ENCODE measurements around the gene ASTN1. TPM values are rescaled to one million over a fixed set of nuclear protein-coding genes. Genes with fewer than 3 reads are reported as not detected.

Gene ASTN1
- total and polyA plus RNA-seq, 2 of the 4 experiments (the other 2 are of a cell fraction) = under 0.01 to 0.07 TPM

DNA sequence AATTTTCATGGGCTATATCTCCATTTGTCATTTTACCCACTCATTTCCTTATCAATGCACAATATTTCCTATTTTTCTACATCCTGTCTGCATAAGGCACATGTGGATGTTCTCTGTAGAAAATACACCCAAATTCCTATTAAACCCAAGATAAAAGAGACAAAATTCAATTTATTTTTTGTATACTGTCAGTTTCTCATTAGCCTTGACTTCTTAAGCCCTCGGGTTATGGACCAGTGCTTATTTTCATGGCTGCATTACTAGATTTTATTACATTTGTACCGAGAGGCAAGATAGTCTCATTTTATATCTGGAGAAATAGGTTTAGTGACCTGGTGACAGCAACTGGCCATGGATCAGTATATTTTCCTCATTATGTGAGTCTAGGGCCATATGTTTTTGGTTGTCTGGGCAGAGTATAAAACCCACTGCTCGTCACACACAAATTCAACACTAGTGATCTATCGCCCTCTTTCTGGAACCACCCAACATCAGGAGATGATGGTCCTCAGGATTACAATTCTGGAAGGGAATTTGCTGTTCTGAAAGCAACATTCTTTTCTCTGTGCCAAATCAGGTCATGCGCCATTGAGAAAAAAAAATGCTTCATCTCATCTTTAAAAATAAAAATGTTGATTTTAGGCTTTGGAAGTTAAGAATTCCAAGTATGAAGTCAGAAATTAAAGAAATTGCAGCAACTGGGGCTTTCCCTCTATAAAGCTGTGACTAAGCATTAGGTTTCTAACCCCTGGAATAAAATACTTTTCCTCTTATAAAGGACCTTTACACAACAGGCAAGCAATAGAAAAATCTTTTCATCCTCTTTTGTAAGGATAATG lies 81.4 kb downstream of the ASTN1 start:
- no peak overlapping the region for H2AK9ac ChIP-seq (replicated peaks; ENCODE audit: low read depth, low read length, poor library complexity)
- H3K4me2 ChIP-seq (ENCODE audit: low read depth, low read length) = no peak overlapping the region
- no peaks in the 10 kb centered on the region for H3K36me3 ChIP-seq (ENCODE audit: control insufficient read depth, insufficient read depth, low read length)
- H3K56ac ChIP-seq (ENCODE audit: extremely low read depth, insufficient read depth, low read length) = no peak overlapping the region
- no peaks in the 10 kb centered on the region for H3K9me3 ChIP-seq (ENCODE audit: control insufficient read depth, insufficient read depth, low read length)
- TF ChIP-seq RAD21 (IDR thresholded peaks at IDR 0.05; ENCODE audit: low read length) (no peak), CHD1 (IDR thresholded peaks at IDR 0.05; ENCODE audit: low read depth, low read length) (no peak), NFE2L2 (IDR thresholded peaks at IDR 0.05; ENCODE audit: low read depth, low read length) (no peak), RCOR1 (IDR thresholded peaks at IDR 0.05; ENCODE audit: insufficient replicate concordance, low read length) (no peak), POLR2A (IDR thresholded peaks at IDR 0.05; ENCODE audit: low read depth, low read length) (no peak), CEBPB (IDR thresholded peaks at IDR 0.05; ENCODE audit: low read depth, low read length) (no peak), SMC3 (IDR thresholded peaks at IDR 0.05; ENCODE audit: low read depth, low read length) (no peak), MAZ (IDR thresholded peaks at IDR 0.05; ENCODE audit: borderline replicate concordance, low read depth, low read length) (no peak), RFX5 (IDR thresholded peaks at IDR 0.05; ENCODE audit: low read depth, low read length) (no peak), MAFK (IDR thresholded peaks at IDR 0.05; ENCODE audit: low read depth, low read length) (no peak)
- TF ChIP-seq, protein P1, sequence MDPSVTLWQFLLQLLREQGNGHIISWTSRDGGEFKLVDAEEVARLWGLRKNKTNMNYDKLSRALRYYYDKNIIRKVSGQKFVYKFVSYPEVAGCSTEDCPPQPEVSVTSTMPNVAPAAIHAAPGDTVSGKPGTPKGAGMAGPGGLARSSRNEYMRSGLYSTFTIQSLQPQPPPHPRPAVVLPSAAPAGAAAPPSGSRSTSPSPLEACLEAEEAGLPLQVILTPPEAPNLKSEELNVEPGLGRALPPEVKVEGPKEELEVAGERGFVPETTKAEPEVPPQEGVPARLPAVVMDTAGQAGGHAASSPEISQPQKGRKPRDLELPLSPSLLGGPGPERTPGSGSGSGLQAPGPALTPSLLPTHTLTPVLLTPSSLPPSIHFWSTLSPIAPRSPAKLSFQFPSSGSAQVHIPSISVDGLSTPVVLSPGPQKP (IDR thresholded peaks at IDR 0.05; ENCODE audit: borderline replicate concordance, low read depth, low read length) = no peak
- TF ChIP-seq, protein P2, sequence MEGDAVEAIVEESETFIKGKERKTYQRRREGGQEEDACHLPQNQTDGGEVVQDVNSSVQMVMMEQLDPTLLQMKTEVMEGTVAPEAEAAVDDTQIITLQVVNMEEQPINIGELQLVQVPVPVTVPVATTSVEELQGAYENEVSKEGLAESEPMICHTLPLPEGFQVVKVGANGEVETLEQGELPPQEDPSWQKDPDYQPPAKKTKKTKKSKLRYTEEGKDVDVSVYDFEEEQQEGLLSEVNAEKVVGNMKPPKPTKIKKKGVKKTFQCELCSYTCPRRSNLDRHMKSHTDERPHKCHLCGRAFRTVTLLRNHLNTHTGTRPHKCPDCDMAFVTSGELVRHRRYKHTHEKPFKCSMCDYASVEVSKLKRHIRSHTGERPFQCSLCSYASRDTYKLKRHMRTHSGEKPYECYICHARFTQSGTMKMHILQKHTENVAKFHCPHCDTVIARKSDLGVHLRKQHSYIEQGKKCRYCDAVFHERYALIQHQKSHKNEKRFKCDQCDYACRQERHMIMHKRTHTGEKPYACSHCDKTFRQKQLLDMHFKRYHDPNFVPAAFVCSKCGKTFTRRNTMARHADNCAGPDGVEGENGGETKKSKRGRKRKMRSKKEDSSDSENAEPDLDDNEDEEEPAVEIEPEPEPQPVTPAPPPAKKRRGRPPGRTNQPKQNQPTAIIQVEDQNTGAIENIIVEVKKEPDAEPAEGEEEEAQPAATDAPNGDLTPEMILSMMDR (conservative IDR thresholded peaks at IDR 0.05; ENCODE audit: low read depth, low read length) = no peak
- TF ChIP-seq, protein P3, sequence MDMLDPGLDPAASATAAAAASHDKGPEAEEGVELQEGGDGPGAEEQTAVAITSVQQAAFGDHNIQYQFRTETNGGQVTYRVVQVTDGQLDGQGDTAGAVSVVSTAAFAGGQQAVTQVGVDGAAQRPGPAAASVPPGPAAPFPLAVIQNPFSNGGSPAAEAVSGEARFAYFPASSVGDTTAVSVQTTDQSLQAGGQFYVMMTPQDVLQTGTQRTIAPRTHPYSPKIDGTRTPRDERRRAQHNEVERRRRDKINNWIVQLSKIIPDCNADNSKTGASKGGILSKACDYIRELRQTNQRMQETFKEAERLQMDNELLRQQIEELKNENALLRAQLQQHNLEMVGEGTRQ (IDR thresholded peaks at IDR 0.05; ENCODE audit: low read depth, low read length) = no peak
- no peak overlapping the region for H3K18ac ChIP-seq (ENCODE audit: low read depth, low read length)
- BruUV-seq (replicated peaks) = no TSS peak
- ChIA-PET CTCF (no interaction called here), POLR2A (ENCODE audit: unreplicated experiment) (no interaction called here)
- no peak overlapping the region for H2BK120ac ChIP-seq (ENCODE audit: low read depth, low read length)
- no peak overlapping the region for H3K4ac ChIP-seq (ENCODE audit: low read depth, low read length)
- no peak overlapping the region for H2BK20ac ChIP-seq (ENCODE audit: low read depth, low read length)
- no peaks in the 10 kb centered on the region for H3K9me1 ChIP-seq (ENCODE audit: insufficient read depth, low read length)
- no peaks in the 10 kb centered on the region for H4K20me1 ChIP-seq (ENCODE audit: insufficient read depth, low read length)
- DNase-seq (peak; percentile 2), ATAC-seq (ENCODE audit: low read depth) (no peak)
- no peaks in the 10 kb centered on the region for H3K27me3 ChIP-seq (ENCODE audit: control insufficient read depth, insufficient read depth, low read length)
- no peak overlapping the region for H4K8ac ChIP-seq (ENCODE audit: low read depth in 2 of 2, low read length in 2 of 2)
- H3K23ac ChIP-seq (ENCODE audit: low read depth, low read length) = no peak overlapping the region
- H2BK5ac ChIP-seq (ENCODE audit: low read depth, low read length, poor library complexity, severe bottlenecking) = no peak overlapping the region
- H3K79me1 ChIP-seq (ENCODE audit: low read depth in 1 of 2, low read length in 2 of 2) = no peaks in the 10 kb centered on the region
- intact Hi-C loops (cut with micrococcal nuclease) (no loop called here), dilution Hi-C loops (cut with HindIII; ENCODE audit: low sequenced_read_pairs, unreplicated experiment) (no loop called here), in situ Hi-C loops (cut with MboI; ENCODE audit: low sequenced_read_pairs) (no loop called here)
- H4K5ac ChIP-seq (ENCODE audit: low read depth, low read length) = no peak overlapping the region
- H3K27ac ChIP-seq (ENCODE audit: insufficient read depth, low read length) = no peak overlapping the region
- H3K9ac ChIP-seq (ENCODE audit: low read depth, low read length) = no peak overlapping the region
- no peak overlapping the region for H4K91ac ChIP-seq (ENCODE audit: insufficient read depth, low read depth, low read length)
- no peak overlapping the region for H3K14ac ChIP-seq (replicated peaks; ENCODE audit: low read depth, low read length)
- H2BK15ac ChIP-seq (ENCODE audit: low read depth, low read length) = no peak overlapping the region
- WGBS, 2 experiments (ENCODE audit: extremely low coverage in 2 of 2, insufficient read length in 1 of 2) = no CpG with 5 or more reads among the region's 5 CpGs
- no peak overlapping the region for H2AFZ ChIP-seq (replicated peaks; ENCODE audit: low read length, poor library complexity)
- no peak overlapping the region for H3K4me3 ChIP-seq (ENCODE audit: insufficient read depth, low read depth, low read length)
- H3K4me1 ChIP-seq (ENCODE audit: control insufficient read depth, insufficient read depth, low read length) = no peaks in the 10 kb centered on the region
- no peak overlapping the region for H2AK5ac ChIP-seq (ENCODE audit: low read depth, low read length)

Measured in IMR-90 (cell line).